GM19467 (cell line): ENCODE results near the gene TLE3.
A peak's percentile ranks its signal among the peaks of the same experiment; 100 is the strongest.

Experiments used
- ATAC-seq: cut with Tn5 transposase; IDR thresholded peaks from one replicate; pipeline ENCODE4 v1.9.1; 2021; ENCODE audit warnings: mild to moderate bottlenecking, moderate library complexity; ENCODE audit not compliant: unreplicated experiment

TLE3 gene

GRCh38 chr15:70033109-70033508 is 64.6 kb downstream of the TLE3 start:
- ATAC-seq: no peak

GRCh38 chr15:70032509-70032908 is 65.2 kb downstream of the TLE3 start:
- no peak for ATAC-seq

- ATAC-seq: no peak
Observed at GRCh38 chr15:70031713-70032112, 66.0 kb downstream of the TLE3 start.

GRCh38 chr15:70031261-70031660 is 66.5 kb downstream of the TLE3 start:
- ATAC-seq: no peak

- no peak for ATAC-seq
Observed at GRCh38 chr15:70030851-70031250, 66.9 kb downstream of the TLE3 start.

GRCh38 chr15:70029297-70029701 is 68.4 kb downstream of the TLE3 start:
- no peak for ATAC-seq

GRCh38 chr15:70027518-70027917 is 70.2 kb downstream of the TLE3 start:
- no peak for ATAC-seq

GRCh38 chr15:70026991-70027390 is 70.7 kb downstream of the TLE3 start:
- ATAC-seq: no peak

GRCh38 chr15:70025413-70026296 is 72.1 kb downstream of the TLE3 start:
- no peak for ATAC-seq

- ATAC-seq: no peak
Observed at GRCh38 chr15:70024521-70024920, 73.2 kb downstream of the TLE3 start.

- ATAC-seq: no peak
Observed at GRCh38 chr15:70023769-70024491, 73.8 kb downstream of the TLE3 start.

GRCh38 chr15:70023064-70023768 is 74.5 kb downstream of the TLE3 start:
- peak; percentile 79 for ATAC-seq

- ATAC-seq: no peak
Observed at GRCh38 chr15:70020229-70020628, 77.5 kb downstream of the TLE3 start.

GRCh38 chr15:70018646-70019600 is 78.8 kb downstream of the TLE3 start:
- no peak for ATAC-seq

GRCh38 chr15:70017801-70018200 is 79.9 kb downstream of the TLE3 start:
- no peak for ATAC-seq

GRCh38 chr15:70017025-70017424 is 80.7 kb downstream of the TLE3 start:
- no peak for ATAC-seq

- no peak for ATAC-seq
Observed at GRCh38 chr15:70016511-70016994, 81.2 kb downstream of the TLE3 start.

GRCh38 chr15:70014860-70015490 is 82.7 kb downstream of the TLE3 start:
- peak; percentile 82 for ATAC-seq

GRCh38 chr15:70014331-70014730 is 83.4 kb downstream of the TLE3 start:
- no peak for ATAC-seq
